NCI-H2196 treated with DMSO at 0.1 percent for 48 hours (cell line): ENCODE measurements around the gene SCTR.
"Not testable (repeated sequence)": the region's sequence is repeated elsewhere in the genome, so short reads cannot be mapped to it uniquely, and the experiment has no call there.

Source experiments
- DNase-seq: peaks from one replicate; lab custom pipeline; 2025; ENCODE audit not compliant: unreplicated experiment; lab: John Stamatoyannopoulos, UW

SCTR gene

DNA sequence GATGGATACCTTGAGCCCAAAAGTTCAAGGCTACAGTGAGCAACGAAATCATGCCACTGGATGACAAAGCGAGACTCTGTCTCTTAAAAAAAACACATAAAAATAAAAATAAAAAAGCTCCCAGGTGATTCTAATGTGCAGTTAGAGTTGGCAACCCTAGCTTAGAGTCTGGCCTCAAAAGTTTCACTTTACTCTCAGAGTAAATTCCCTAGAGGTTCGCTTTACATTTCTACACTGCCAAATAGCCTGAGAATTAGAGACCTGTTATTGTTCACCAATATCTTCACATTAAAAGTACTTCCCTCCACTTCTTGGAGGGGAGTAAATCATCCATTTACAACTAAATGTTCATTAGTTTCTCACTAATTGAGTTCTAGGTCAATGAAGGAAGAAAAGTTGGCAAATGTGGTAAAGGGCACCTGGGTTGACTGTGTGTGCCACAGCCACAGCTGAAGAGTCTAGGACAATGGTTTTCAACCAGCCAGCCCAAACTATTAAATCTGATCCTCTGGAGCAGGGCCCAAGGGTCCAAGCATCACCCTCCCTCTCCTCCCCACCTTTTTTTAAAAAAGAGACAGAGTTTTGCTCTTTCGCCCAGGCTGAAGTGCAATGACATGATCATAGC is 107.9 kb downstream of the SCTR start:
- DNase-seq, result no peak

DNA sequence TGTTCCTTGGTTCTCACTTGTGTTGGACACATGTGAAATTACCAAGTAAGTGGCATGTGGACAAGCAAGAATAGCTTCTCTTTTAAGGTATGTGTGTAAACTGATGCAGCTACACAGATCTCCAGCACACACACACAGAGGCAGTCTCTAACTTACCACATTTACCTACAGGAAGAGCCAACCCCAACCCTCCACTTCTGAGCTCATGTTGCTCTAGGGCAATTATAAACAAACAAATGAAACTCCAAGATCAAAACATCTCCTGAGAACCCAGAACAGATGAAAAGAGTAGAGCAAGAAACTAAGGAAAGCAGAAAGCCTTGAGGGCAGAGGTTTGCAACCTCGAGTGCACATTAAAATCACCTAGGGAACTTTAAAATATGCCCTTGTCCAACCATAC is 108.7 kb downstream of the SCTR start:
- DNase-seq, result no peak

DNA sequence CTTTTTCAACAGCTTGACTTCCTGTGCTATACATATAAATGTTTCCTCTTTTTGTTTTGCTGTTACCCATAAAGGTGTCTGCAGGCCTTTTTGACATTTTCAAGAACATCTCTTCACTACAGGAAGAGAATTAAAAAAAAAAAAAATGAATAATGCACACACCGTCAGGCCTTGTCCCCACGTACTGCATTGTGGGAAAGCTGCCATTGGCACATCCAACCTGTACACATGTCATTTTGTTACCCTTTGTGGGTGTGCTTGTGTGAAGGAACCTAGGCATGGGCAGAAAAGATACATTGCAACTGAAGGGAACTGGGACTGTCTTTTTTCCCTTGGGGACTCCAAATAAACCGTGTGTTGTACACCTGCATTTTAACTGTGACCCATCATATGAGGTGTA is 109.4 kb downstream of the SCTR start:
- DNase-seq, result no peak

GRCh38 chr2:119409506-119409905 is 114.8 kb downstream of the SCTR start:
- no peak for DNase-seq

DNA sequence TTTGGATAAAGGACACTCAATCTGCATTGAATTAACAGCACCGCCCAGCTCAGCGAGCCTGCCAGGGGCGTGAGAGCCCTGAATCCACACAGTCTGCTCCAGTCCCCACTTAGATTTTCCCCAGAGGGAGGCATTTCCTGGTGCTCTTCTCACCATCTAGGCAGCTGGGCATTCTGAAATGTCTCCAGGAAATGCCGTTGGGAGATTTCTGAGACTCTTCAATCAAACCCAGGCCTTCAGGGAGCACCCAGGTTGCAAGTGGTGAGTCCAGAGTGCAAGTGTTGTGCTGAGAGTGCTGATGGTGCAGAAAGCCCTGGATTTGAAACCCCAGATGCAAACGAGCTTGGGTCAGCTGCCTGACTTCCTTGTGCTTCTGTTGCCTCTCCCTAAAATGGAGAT is 116.1 kb downstream of the SCTR start:
- no peak for DNase-seq

DNA sequence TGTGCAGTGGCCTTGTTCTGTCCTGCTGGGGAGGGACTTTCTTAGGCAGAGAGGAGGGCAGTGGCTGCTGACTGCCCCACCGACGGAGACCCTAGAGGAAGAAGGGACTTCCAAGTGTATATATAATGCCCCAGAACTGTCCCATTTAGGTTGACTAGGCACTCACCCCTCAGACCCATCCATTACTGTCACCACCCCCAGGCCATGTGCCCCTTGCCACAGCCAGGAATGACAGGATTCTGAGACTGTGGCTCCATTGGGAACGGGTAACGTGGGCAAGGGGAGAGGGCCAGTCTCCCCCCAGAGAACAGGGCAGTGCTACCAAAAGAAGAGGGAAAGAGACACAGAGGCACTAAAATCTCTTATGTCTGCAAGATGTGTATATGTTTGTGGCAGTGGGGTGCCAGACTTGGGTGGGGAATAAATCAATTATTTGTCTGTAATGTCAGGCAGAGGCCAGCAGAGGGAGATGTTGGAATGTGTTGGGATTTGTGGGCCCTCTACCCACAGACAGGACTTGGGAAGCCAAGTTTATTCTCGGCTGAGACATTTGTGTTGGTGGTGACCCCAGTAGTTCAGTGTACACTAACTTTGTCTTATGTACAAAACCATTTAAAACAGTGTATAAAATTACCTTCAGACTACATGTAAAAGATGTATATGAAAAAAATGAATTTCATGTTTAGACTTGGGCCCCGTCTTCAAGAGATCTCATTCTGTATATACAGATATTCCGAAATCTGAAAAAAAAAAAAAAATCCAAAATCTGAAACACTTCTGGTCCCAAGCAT is 116.7 kb downstream of the SCTR start:
- peak; percentile 57 for DNase-seq

DNA sequence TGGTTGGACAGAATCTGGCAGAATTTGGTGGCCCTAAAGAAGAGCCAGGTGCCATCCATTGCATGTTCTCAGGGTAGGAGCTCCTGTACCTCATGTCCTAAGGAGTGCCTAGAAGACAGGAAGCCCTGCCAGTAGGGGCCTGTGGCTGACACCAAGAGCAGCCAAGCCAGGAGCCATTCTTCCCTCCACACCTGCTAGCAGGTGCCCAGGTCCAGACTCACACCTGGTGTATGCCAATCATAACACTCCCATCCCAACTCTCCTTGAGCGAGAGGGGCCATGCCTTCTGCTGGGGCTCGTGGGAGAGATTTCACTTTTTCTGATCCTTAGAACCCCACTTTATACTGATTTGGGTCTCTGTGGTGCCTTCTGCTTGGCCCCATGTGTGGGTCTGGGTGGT is 119.1 kb downstream of the SCTR start:
- no peak for DNase-seq

DNA sequence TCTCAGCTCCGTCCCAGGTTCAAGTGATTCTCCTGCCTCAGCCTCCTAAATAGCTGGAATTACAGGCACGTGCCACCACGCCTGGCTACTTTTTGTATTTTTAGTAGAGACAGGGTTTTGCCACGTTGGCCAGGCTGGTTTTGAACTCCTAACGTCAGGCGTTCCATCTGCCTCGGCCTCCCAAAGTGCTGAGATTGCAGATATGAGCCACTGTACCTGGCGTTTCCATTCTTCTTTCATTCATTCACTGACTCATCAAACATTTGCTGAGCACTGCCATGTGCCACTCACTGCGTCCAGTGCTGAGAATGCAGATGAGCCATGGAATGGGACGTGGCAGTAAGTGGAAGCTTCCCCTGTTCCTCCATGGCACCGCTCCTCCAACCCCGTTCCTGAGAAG is 120.7 kb downstream of the SCTR start:
- not testable (repeated sequence) for DNase-seq

- no peak for DNase-seq
Observed at GRCh38 chr2:119402645-119403560, 121.4 kb downstream of the SCTR start.

- DNase-seq, result no peak
Observed at GRCh38 chr2:119402106-119402505, 122.2 kb downstream of the SCTR start.

DNA sequence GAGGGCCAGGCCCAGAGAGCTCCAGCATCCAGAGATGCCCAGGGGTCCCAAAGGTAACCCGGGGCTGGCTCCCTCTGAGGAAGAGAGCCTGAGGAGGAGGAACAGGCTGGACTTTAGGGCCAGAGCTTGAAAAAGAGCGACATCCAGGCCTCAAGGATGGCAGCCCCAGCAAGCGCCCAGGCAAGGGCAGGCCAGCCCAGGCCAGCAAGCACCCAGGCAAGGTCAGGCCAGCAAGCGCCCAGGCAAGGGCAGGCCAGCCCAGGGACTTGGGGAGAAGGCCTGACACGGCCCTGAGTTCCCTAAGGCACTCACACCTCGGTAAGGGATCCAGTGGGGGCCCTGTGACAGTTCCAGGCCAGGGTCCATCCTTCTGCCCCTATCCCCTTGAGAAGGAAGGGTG is 127.1 kb downstream of the SCTR start:
- DNase-seq, result no peak

DNA sequence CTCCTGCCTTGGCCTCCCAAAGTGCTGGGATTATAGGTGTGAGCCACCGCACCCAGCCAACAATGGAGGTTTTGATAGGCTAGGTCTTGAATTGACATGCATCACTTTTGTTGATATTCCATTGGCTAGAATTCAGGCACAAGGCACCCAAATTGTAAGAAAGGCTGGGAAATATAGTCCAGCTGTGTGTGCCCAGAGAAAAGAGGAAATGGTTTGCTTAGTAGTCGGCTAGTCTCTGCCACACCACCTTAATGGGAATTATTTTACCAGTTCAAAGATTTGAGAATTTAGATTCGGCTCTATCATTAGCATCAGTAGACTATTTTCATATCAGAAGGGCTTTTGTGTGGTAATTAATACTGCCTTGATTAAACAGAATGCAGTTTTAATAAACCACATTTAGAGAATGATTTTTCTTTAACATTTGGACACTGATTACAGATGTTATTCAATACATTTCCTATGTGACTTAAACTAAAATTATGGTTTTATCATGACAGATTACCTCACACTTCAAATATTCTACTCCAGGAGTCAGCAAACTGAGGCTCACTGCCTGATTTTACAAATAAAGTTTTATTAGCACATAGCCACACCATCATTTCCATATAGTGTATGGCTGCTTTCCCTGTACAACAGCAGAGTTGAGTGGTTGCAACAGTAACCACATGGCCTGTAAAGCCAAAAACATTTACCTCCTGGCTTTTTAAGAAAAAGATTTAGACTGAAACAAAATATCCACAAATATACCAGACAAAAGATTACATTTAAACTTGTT is 130.1 kb downstream of the SCTR start:
- DNase-seq, result no peak
